WI38 (cell line): ENCODE results near the gene BLOC1S3.

Source experiments
- H3K4me3 ChIP-seq: 2 replicates; pipeline ENCODE4 v1.5.1; 2011; ENCODE audit warnings: low read depth, mild to moderate bottlenecking, control low read depth, low read length
- CTCF ChIP-seq: IDR thresholded peaks from 2 replicates; pipeline ENCODE4 v1.5.1; 2012; ENCODE audit warnings: low read depth, mild to moderate bottlenecking, control low read depth, low read length

BLOC1S3 gene

GRCh38 chr19:45170146-45171106 is 8.2 kb upstream of the BLOC1S3 start:
- no peak for TF ChIP-seq CTCF
- H3K4me3 ChIP-seq: no peak overlapping the region

- no peak for TF ChIP-seq CTCF
- H3K4me3 ChIP-seq: no peak overlapping the region
Measured at GRCh38 chr19:45171211-45171623, 7.4 kb upstream of the BLOC1S3 start.

- no peak for TF ChIP-seq CTCF
- H3K4me3 ChIP-seq: no peak overlapping the region
Measured at GRCh38 chr19:45172173-45172572, 6.4 kb upstream of the BLOC1S3 start.

- no peak for TF ChIP-seq CTCF
- no peak overlapping the region for H3K4me3 ChIP-seq
Measured at GRCh38 chr19:45172611-45173208, 5.9 kb upstream of the BLOC1S3 start.

- H3K4me3 ChIP-seq: no peak overlapping the region
- no peak for TF ChIP-seq CTCF
Measured at GRCh38 chr19:45173816-45174215, 4.8 kb upstream of the BLOC1S3 start.

- H3K4me3 ChIP-seq: no peak overlapping the region
- TF ChIP-seq CTCF: no peak
Measured at GRCh38 chr19:45175515-45176345, 2.9 kb upstream of the BLOC1S3 start.
